Right cardiac atrium (tissue), 5 donors: ENCODE results near the gene ACTN1. TPM values are rescaled to one million over a fixed set of nuclear protein-coding genes. Genes with fewer than 3 reads are reported as not detected.

ENCODE experiments used
- ATAC-seq, 2 donors: fragments of 200-7000 bp; cut with Tn5 transposase; one replicate each; pipeline versions ENCODE4 v1.8.0 to v1.9.1; 2020; ENCODE audit warnings: moderate library complexity in 2 of 2, mild to moderate bottlenecking in 1 of 2
- DNase-seq, 3 donors: peaks; one replicate each; pipeline ENCODE4 v3.0.0-alpha.2; 2020
- H3K27ac ChIP-seq: one replicate; pipeline ENCODE4 v1.5.1; 2013; ENCODE audit warnings: mild to moderate bottlenecking, low read length, control low read depth, moderate library complexity
- H3K27me3 ChIP-seq: one replicate; pipeline ENCODE4 v1.6.1; 2013; ENCODE audit not compliant: control insufficient read depth, insufficient read depth
- H3K4me1 ChIP-seq: one replicate; pipeline ENCODE4 v1.6.1; 2013; ENCODE audit warnings: low read length; ENCODE audit not compliant: control insufficient read depth, insufficient read depth
- H3K4me3 ChIP-seq: one replicate; pipeline ENCODE4 v1.5.1; 2013; ENCODE audit warnings: low read length, control low read depth
- H3K9me3 ChIP-seq: one replicate; pipeline ENCODE4 v1.6.1; 2013; ENCODE audit warnings: low read length; ENCODE audit not compliant: control insufficient read depth
- WGBS: extraction: QIAGEN DNeasy Blood & Tissue Kit; methylation state at CpG from one replicate; pipeline ENCODE4 v1.1.7; 2013; 5-methylcytosine and 5-hydroxymethylcytosine counted together
- intact Hi-C, 4 donors: fragments of 100-400 bp; cut with DNase I; formaldehyde crosslinking; loops; one replicate each; pipeline versions ENCODE4 v1.11.0 to v1.14.0; 2022 to 2023
- polyA plus RNA-seq: library from polyadenylated mRNA; stranded (reverse); fragments of 200-250 nt; gene quantifications from one replicate; pipeline ENCODE4 v1.2.3, GENCODE V29; 2013
- total RNA-seq, 4 donors: library from RNA; stranded (reverse); fragmentation: NEBNext Ultra II Directional; extraction: Animal tissue kit (Norgen Biotek cat#: 25700); gene quantifications; one replicate each; pipeline ENCODE4 v1.2.1, GENCODE V29; 2021
- donor health status: healthy with polysubstance abuse.
- donor health status: DM: no; HTN: yes; CAD: no.
- donor health status: DM: no; HTN: no; CAD: no.
- donor health status: DM: no; HTN: yes; CAD: no; lungs with severe emphysema.
- donor health status: DM: yes; HTN: yes; CAD: no.

The ACTN1 gene
- total and polyA plus RNA-seq, 5 donors, result 80.5 to 305 (median 155) TPM

DNA sequence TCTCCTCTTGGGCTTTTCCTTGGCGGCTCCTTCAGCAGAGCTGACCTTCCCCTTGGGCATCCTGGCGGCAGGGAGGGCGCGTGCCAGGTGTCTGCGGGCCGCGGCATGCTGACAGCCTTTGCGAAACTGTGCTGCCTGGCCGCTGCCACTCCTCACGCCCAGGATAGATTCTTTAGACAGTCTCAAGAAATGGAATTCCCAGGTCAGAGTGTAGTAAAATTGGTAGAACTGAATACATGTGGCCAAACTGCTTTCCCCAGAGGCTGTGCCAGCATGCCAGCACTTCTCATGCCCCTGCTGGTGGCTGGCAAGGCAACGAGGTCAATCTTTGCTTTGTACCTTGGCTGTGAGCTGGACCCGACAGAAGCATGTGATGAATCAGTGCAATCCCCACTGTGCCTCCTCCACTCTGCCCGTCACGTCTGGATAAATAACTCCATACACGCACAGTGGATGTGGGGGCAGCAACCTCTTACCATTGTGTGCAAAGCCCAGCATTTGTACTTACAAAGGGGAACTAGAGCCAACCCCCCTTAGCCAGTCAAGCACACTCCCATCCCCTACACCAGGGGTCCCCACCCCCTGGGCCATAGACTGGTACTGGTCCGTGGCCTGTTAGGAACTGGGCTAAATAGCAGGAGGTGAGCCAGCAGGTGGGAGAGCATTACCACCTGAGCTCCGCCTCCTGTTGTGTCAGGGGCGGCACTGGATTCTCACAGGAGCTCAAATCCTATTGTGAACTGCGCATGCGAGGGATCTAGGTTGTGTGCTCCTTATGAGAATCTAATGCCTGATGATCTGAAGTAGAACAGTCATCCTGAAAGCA, 90.9 kb downstream of the ACTN1 start:
- no peak overlapping the region for H3K4me3 ChIP-seq
- H3K4me1 ChIP-seq, result no peaks in the 10 kb centered on the region
- H3K27ac ChIP-seq, result no peak overlapping the region
- intact Hi-C loops, result loop anchor here in 1 of 4 donors (10.0 kb wide), 1 partner anchor 217 kb away; no protein-coding TSS in a partner anchor
- 83% methylated on average over 20 of the region's 20 CpGs for WGBS
- no peaks in the 10 kb centered on the region for H3K27me3 ChIP-seq
- DNase-seq (no peak), ATAC-seq (peak; percentile 11 to 38)
- H3K9me3 ChIP-seq, result no peaks in the 10 kb centered on the region

DNA sequence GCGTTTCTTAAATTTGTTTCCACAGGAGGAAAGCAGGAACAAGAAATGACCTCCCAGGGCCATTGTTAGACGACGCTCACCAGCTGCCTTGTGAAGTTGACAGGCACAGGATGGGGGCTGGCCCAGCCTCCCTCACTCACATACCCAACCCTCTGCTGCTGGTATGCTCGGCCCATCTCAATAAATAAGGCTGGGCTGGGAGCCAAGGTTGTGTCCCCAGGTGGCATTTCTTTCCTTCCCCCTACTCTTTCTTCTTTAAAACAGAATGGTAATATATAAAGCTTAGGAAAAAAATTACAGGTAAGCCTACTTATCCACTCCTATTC, 93.0 kb downstream of the ACTN1 start:
- H3K9me3 ChIP-seq, result no peaks in the 10 kb centered on the region
- H3K4me3 ChIP-seq, result no peak overlapping the region
- ATAC-seq, result no peak
- no peak for DNase-seq
- 51% methylated on average over 4 of the region's 4 CpGs for WGBS
- intact Hi-C loops, result loop anchor here in 1 of 4 donors (10.0 kb wide), 1 partner anchor 219 kb away; no protein-coding TSS in a partner anchor
- no peak overlapping the region for H3K27ac ChIP-seq
- H3K27me3 ChIP-seq, result no peaks in the 10 kb centered on the region
- no peaks in the 10 kb centered on the region for H3K4me1 ChIP-seq

DNA sequence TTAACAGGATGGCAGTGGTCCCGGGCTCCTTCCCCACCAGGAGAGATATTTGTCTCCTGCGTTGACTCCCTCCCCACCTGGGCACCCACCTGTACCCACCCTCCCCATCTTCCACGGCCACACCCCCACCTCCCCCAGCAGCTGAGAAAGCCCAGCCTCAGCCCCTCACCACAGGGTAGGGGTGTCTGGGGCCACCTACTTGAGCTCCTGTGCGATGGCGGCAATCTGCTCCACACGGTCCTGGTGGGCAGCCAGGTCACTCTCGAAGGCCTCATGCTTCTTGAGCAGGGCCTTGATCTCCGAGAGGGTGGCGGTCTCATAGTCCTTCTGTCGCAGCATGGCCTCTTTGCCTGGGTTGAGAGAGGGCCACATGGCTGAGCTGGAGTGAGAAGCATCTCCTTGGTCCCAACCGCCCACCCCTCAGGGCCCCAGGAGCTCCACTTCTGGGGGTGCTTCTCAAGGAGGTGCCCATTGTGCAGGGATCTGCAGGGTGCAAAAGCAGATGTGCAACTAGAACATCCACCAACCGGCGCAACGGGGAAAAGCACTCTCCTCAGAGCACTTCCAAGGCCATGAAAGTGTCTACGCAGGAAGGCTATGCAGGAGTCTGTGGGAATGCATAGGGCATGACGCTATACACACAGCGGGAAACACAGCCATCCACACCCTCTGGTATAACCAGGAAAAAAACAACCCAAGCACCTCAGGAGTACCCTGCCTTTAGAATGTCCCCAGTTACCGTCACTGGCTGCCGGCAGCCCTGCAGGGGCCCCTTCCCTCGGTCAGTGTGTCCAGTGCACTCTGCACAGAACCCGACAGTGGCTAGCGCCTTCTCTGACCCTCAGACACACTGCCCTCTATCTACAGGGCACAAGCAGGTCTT, 93.6 kb downstream of the ACTN1 start:
- Histone ChIP-seq H3K27me3 (no peaks in the 10 kb centered on the region), H3K9me3 (no peaks in the 10 kb centered on the region), H3K4me1 (no peaks in the 10 kb centered on the region), H3K4me3 (no peak overlapping the region), H3K27ac (no peak overlapping the region)
- intact Hi-C loops, result loop anchor here in 1 of 4 donors (10.0 kb wide), 1 partner anchor 219 kb away; no protein-coding TSS in a partner anchor
- ATAC-seq (peak in 1 of 2 donors; percentile 3), DNase-seq (no peak)
- WGBS, result 94% methylated on average over 22 of the region's 22 CpGs

DNA sequence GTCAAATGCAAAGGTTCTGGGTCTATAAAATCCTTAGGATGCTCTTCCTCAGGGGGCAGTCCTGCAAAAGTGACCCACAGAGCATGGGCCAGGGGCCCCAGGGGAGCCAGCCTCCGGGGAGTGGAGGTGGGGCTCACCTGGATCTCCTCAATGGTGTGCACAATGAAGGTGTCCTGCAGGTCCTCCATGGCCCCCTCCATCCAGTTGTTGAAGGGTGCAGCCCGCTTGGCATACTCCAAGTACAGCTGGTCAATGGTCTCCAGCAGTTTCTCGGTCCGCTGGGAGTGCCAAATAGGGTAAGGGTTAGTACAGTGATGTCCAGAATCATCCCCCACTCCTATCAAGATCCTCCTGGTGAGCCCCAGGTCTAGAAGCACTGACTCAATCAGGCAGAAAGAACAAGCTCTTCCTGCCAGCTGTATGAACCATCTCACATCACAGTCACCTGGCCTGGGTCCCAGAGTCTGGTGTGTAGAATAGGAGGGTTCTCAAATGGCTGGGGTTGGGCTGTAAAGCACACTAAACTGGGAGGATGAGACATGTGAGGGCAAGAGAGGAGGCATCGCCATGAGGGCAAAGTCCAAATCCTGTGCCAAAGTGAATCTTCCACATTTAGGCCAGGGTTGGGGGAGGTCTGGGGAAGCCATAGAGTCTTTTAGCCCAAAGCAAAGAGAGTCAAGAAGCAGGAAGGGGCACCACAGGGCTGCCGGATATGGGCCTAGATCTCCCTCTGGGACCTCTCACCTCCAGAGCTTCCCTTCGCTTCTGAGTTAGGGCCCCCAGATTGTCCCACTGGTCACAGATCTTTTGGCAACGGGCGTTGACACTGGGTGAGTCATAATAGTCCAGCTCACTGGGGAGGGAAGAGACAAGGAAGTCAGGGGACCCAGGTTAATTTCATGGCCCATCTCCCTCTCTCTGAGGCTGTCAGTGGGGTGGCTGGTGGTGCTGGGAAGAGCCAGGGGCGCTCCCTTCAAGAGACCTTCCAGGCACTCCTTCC, 94.8 kb downstream of the ACTN1 start:
- Histone ChIP-seq H3K4me3 (no peak overlapping the region), H3K4me1 (no peaks in the 10 kb centered on the region), H3K9me3 (no peaks in the 10 kb centered on the region), H3K27me3 (no peaks in the 10 kb centered on the region), H3K27ac (peak overlapping the region; percentile 77)
- ATAC-seq (peak; percentile 65 to 73), DNase-seq (peak in 2 of 3 donors; percentile 51 to 77)
- WGBS, result 81% methylated on average over 10 of the region's 10 CpGs
- intact Hi-C loops, result loop anchor here in 1 of 4 donors (10.0 kb wide), 1 partner anchor 220 kb away; no protein-coding TSS in a partner anchor

DNA sequence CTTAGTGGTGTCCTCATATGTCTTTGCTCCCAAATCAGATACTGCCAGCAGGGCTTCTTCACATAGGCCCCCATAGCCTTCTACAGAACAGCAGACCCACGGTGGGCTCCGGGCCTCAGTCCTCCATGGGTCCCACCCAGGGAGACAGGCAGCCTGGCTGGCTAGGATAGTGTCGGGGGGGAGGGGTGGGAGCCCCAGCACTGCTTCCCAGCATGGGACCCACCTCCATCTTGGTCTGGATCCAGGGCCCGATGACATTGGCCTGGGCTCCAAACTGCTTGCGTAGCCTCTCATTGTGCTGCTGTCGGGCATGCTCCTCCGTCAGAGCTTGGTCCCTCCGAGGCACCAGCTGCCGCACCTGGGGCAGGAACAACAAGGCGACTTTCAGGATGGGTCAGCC, 96.9 kb downstream of the ACTN1 start:
- Histone ChIP-seq H3K4me3 (no peak overlapping the region), H3K4me1 (no peaks in the 10 kb centered on the region), H3K27ac (no peak overlapping the region), H3K9me3 (no peaks in the 10 kb centered on the region), H3K27me3 (no peaks in the 10 kb centered on the region)
- 94% methylated on average over 10 of the region's 10 CpGs for WGBS
- intact Hi-C loops, result loop anchor here in 1 of 4 donors (10.0 kb wide), 1 partner anchor 223 kb away; no protein-coding TSS in a partner anchor
- no peak for ATAC-seq
- DNase-seq, result no peak

DNA sequence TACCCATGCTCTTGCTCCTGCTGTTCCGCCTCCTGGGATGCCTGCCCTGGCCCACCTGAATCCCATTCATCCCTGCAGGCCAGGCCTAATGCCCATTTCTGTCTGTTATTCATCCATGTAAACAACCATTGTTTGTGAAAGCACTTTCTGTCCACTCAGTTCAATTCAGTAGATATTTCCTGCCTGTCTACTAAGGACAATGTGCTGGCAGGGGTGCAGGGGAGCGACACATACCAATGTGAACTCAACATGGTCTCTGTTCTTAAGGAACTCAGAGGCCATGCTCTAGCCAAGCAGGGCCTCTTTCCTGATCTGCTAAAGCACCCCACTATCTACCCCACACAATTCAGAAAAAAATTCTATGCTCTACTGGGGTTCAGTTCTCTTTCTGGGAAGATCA, 97.7 kb downstream of the ACTN1 start:
- Histone ChIP-seq H3K27me3 (no peaks in the 10 kb centered on the region), H3K27ac (no peak overlapping the region), H3K4me1 (no peaks in the 10 kb centered on the region), H3K9me3 (no peaks in the 10 kb centered on the region), H3K4me3 (no peak overlapping the region)
- 84% methylated on average over 2 of the region's 2 CpGs for whole genome bisulfite sequencing
- no peak for DNase-seq
- ATAC-seq, result no peak
- intact Hi-C loops, result loop anchor here in 1 of 4 donors (10.0 kb wide), 1 partner anchor 223 kb away; no protein-coding TSS in a partner anchor

DNA sequence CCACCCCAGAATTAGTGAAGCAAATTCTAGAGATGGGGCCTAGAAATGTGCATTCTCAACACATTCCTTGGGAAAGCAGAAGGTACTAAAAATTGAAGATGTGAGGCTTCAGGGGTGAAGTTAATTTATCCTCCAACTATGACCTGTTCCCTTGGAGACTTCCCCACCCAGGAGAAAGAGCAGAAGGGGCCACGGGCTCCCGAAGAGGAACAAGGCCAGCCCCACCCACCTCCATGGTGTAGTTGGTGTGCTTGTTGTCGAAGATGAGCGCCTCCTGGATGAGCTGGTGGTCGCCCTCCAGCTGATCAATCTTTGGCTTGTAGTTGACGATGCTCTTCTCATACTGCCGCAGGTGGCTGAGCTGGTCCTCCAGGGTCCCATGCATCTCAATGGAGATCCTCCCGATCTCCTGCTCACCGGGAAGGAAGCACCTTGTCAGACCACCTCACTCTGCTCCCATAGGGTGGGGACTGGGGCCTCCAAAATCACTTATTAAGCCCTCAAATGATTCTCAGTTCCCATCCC, 98.5 kb downstream of the ACTN1 start:
- no peak overlapping the region for H3K4me3 ChIP-seq
- no peaks in the 10 kb centered on the region for H3K4me1 ChIP-seq
- ATAC-seq (no peak), DNase-seq (no peak)
- H3K27ac ChIP-seq, result no peak overlapping the region
- no peaks in the 10 kb centered on the region for H3K27me3 ChIP-seq
- WGBS, result 92% methylated on average over 9 of the region's 9 CpGs
- no peaks in the 10 kb centered on the region for H3K9me3 ChIP-seq
- intact Hi-C loops, result loop anchor here in 1 of 4 donors (10.0 kb wide), 1 partner anchor 224 kb away; no protein-coding TSS in a partner anchor

DNA sequence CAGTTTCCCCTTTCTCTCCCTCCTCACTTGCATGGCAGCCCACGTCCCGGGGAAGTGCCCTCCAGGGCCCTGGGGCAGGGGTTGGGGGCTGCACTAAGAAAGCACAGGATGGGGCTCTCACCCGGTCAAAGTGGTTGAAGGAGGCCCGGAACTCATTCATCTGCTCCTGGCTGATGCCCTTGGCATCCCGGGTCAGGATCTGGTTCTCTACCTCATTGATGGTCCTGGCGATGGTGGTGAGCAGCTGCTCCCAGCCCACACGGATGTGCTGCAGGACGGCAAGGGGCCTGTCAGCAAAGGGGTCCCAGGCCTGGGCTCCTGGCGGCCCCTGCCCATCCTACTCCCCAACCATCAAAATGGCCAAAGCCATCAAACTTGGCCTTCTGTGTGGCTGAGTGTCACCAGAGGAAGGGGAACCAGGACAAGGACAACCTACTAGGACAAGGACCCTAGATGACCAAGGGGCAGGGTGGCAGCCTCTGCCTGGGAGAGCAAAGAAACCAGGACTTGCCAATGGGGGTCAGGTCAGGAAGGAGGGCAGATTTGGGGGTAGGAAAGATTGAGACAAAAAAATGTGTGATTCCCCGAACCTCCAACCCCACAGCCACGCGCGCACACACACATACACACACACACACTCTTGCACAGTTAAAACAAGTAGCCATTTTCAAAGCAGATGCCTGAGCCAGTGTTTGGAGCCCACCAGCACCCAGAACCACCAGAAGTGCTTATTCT, 99.1 kb downstream of the ACTN1 start:
- DNase-seq (no peak), ATAC-seq (no peak)
- no peaks in the 10 kb centered on the region for H3K27me3 ChIP-seq
- WGBS, result 96% methylated on average over 13 of the region's 13 CpGs
- intact Hi-C loops, result loop anchor here in 1 of 4 donors (10.0 kb wide), 1 partner anchor 225 kb away; no protein-coding TSS in a partner anchor
- no peaks in the 10 kb centered on the region for H3K4me1 ChIP-seq
- H3K9me3 ChIP-seq, result no peaks in the 10 kb centered on the region
- H3K4me3 ChIP-seq, result no peak overlapping the region
- no peak overlapping the region for H3K27ac ChIP-seq

DNA sequence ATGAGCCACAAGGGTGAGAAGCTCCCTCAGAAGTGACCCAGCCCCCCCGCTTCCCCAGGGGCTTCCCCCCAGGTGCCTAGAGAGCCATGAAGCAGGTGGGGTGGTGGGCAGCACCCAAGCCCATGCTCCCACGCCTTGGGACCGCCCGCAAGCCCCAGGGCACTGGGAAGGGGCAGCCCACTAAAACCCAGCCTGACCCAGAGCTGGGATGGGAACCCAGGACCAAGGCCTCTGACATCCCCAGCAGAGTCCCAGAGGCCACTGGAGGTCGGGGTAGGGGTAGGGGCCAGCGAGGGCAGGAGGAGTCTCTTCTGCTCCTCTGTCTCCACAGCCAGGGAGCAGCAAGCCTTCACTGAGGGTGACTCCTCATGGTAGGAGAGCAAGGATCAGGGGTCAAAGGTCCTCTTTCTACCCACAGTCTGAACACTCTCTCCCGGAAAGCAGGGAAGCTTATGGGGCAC, 99.8 kb downstream of the ACTN1 start:
- Histone ChIP-seq H3K27ac (no peak overlapping the region), H3K4me1 (no peaks in the 10 kb centered on the region), H3K4me3 (no peak overlapping the region), H3K9me3 (no peaks in the 10 kb centered on the region), H3K27me3 (no peaks in the 10 kb centered on the region)
- DNase-seq (no peak), ATAC-seq (no peak)
- intact Hi-C loops, result no loop called here
- 94% methylated on average over 7 of the region's 7 CpGs for whole genome bisulfite sequencing
